ENCODE results near the gene MICOS13.

GRCh38 chr19:5694167-5694955, 14.0 kb upstream of the MICOS13 start:
- TF ChIP-seq CTCF (IDR thresholded peaks at IDR 0.05) (no peak), EP300 (IDR thresholded peaks at IDR 0.05) (no peak), POLR2A (IDR thresholded peaks at IDR 0.05) (no peak)
